ENCODE data around the gene ACAA1. TPM values are rescaled to one million over a fixed set of nuclear protein-coding genes. Genes with fewer than 3 reads are reported as not detected.

The ACAA1 gene
- total and polyA plus RNA-seq, 9 of the 15 experiments (the other 6 are each of a cell fraction or from before 2014, with no cell fraction given) = 4.0 to 88.9 (median 57.2) TPM

GRCh38 chr3:38117748-38118420, 19.0 kb downstream of the ACAA1 start (continued):
- TF ChIP-seq MEIS2 (IDR thresholded peaks at IDR 0.05; ENCODE audit: partially characterized antibody) (no peak), SNRNP70 (optimal IDR thresholded peaks at IDR 0.05; ENCODE audit: low read depth, low read length) (no peak), ZBED1 (IDR thresholded peaks at IDR 0.05) (no peak), SIX5 (IDR thresholded peaks at IDR 0.05; ENCODE audit: borderline replicate concordance in 1 of 2, insufficient read depth in 1 of 2, low read depth in 1 of 2, low read length in 2 of 2) (no peak), RFX1 (IDR thresholded peaks at IDR 0.05) (no peak), KLF10 (CRISPR knock-in tag; IDR thresholded peaks at IDR 0.05) (no peak), ZNF124 (CRISPR knock-in tag; IDR thresholded peaks at IDR 0.05) (no peak), PHF8 (IDR thresholded peaks at IDR 0.05; ENCODE audit: borderline replicate concordance, low read length) (no peak; the same call in 1 of the 2 replicates), NONO (IDR thresholded peaks at IDR 0.05; ENCODE audit: low read depth in 2 of 2, low read length in 1 of 2) (no peak; a peak in 1 of 4 replicates), E2F6 (IDR thresholded peaks at IDR 0.05; ENCODE audit: borderline replicate concordance in 1 of 2, extremely low read depth in 1 of 2, insufficient read depth in 1 of 2, insufficient read length in 1 of 2, low read depth in 1 of 2, low read length in 1 of 2, poor library complexity in 1 of 2, severe bottlenecking in 1 of 2) (peak in 1 of 2 experiments; percentile 39), TEAD2 (tag; IDR thresholded peaks at IDR 0.05) (no peak), RCOR1 (IDR thresholded peaks at IDR 0.05; ENCODE audit: borderline replicate concordance in 1 of 2, low read depth in 2 of 2, low read length in 2 of 2) (0 out of 4 replicates have a peak, but pooled peaks of 1 of the 2 experiments have one; percentile 37), SAP30 (IDR thresholded peaks at IDR 0.05; ENCODE audit: borderline replicate concordance, insufficient read depth, low read depth, low read length, poor library complexity, severe bottlenecking) (no peak), E4F1 (CRISPR knock-in tag; IDR thresholded peaks at IDR 0.05; ENCODE audit: borderline replicate concordance) (no peak), NR1H2 (CRISPR knock-in tag; IDR thresholded peaks at IDR 0.05) (no peak), TBP (optimal IDR thresholded peaks at IDR 0.05; ENCODE audit: low read depth, low read length) (no peak), POLR2G (IDR thresholded peaks at IDR 0.05; ENCODE audit: low read depth, low read length) (peak; percentile 43; the same call in 1 of the 2 replicates), HDGF (IDR thresholded peaks at IDR 0.05) (peak; percentile 76), ZNF408 (CRISPR knock-in tag; IDR thresholded peaks at IDR 0.05; ENCODE audit: low read depth) (no peak), RAD21 (CRISPR knock-in tag; conservative IDR thresholded peaks at IDR 0.05 in 1 of 2, IDR thresholded peaks at IDR 0.05 in 1 of 2) (peak; percentile 83 to 95)
- TF ChIP-seq, protein P1, sequence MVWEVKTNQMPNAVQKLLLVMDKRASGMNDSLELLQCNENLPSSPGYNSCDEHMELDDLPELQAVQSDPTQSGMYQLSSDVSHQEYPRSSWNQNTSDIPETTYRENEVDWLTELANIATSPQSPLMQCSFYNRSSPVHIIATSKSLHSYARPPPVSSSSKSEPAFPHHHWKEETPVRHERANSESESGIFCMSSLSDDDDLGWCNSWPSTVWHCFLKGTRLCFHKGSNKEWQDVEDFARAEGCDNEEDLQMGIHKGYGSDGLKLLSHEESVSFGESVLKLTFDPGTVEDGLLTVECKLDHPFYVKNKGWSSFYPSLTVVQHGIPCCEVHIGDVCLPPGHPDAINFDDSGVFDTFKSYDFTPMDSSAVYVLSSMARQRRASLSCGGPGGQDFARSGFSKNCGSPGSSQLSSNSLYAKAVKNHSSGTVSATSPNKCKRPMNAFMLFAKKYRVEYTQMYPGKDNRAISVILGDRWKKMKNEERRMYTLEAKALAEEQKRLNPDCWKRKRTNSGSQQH (CRISPR knock-in tag; IDR thresholded peaks at IDR 0.05) = 0 out of 2 replicates have a peak, but pooled peaks have one; percentile 34
- TF ChIP-seq, protein P2, sequence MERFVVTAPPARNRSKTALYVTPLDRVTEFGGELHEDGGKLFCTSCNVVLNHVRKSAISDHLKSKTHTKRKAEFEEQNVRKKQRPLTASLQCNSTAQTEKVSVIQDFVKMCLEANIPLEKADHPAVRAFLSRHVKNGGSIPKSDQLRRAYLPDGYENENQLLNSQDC (CRISPR knock-in tag; IDR thresholded peaks at IDR 0.05) = no peak

Measured in K562 (cell line).